ENCODE measurements around the gene CRYL1. TPM values are rescaled to one million over a fixed set of nuclear protein-coding genes. Genes with fewer than 3 reads are reported as not detected.

Gene CRYL1
- polyA plus RNA-seq, 1 of the 3 experiments (the other 2 are of a cell fraction), result 34.8 TPM

- Histone ChIP-seq H3K9ac (no peak overlapping the region), H3K9me2 (no peaks in the 10 kb centered on the region), H3K27me3 (ENCODE audit: insufficient read depth) (no peaks in the 10 kb centered on the region), H3K79me2 (ENCODE audit: insufficient read depth) (no peaks in the 10 kb centered on the region), H3K4me1 (ENCODE audit: control insufficient read depth in 1 of 2, insufficient read depth in 2 of 2, low read depth in 1 of 2, low read length in 1 of 2) (no peaks in the 10 kb centered on the region), H4K20me1 (ENCODE audit: insufficient read depth) (no peaks in the 10 kb centered on the region), H3F3A (replicated peaks; ENCODE audit: insufficient read depth) (no peaks in the 10 kb centered on the region), H3K27ac (ENCODE audit: low read depth in 2 of 2, low read length in 1 of 2) (no peak overlapping the region), H3K36me3 (replicated peaks in 1 of 2; ENCODE audit: control insufficient read depth in 1 of 2, insufficient read depth in 2 of 2, low read length in 1 of 2) (no peaks in the 10 kb centered on the region), H3K4me3 (ENCODE audit: low read depth in 2 of 2, low read length in 1 of 2) (no peak overlapping the region), H2AFZ (ENCODE audit: low read depth) (no peak overlapping the region), H3K4me2 (no peak overlapping the region), H3K9me3 (no peaks in the 10 kb centered on the region)
- ChIA-PET POLR2A (no interaction called here), CTCF (interaction anchor here (0.7 kb wide), 1 partner anchor 928 kb away, joined by 3 read pairs; no protein-coding TSS in a partner anchor)
- 80% methylated on average over 4 of the region's 4 CpGs for WGBS (ENCODE audit: low lambda C conversion rate)
- TF ChIP-seq GABPA (IDR thresholded peaks at IDR 0.05; ENCODE audit: low read depth) (no peak), FOXJ3 (CRISPR knock-in tag; IDR thresholded peaks at IDR 0.05) (no peak)
- no peak for DNase-seq
Observed at GRCh38 chr13:20547479-20547908, 21.8 kb upstream of the CRYL1 start.

GRCh38 chr13:20546556-20546955 lies 20.9 kb upstream of the CRYL1 start:
- DNase-seq, result no peak
- H3K27me3 ChIP-seq (ENCODE audit: insufficient read depth), result no peaks in the 10 kb centered on the region
- TF ChIP-seq GATA2 (CRISPR knock-in tag; IDR thresholded peaks at IDR 0.05), result no peak
- H3K27ac ChIP-seq (ENCODE audit: low read depth in 2 of 2, low read length in 1 of 2), result no peak overlapping the region
- no peaks in the 10 kb centered on the region for H3K4me1 ChIP-seq (ENCODE audit: control insufficient read depth in 1 of 2, insufficient read depth in 2 of 2, low read depth in 1 of 2, low read length in 1 of 2)
- H4K20me1 ChIP-seq (ENCODE audit: insufficient read depth), result no peaks in the 10 kb centered on the region
- H3K4me3 ChIP-seq (ENCODE audit: low read depth in 2 of 2, low read length in 1 of 2), result no peak overlapping the region
- no peak overlapping the region for H2AFZ ChIP-seq (ENCODE audit: low read depth)
- H3K36me3 ChIP-seq (replicated peaks in 1 of 2; ENCODE audit: control insufficient read depth in 1 of 2, insufficient read depth in 2 of 2, low read length in 1 of 2), result no peaks in the 10 kb centered on the region
- POLR2A ChIA-PET, result no interaction called here
- no peaks in the 10 kb centered on the region for H3K9me2 ChIP-seq
- no peaks in the 10 kb centered on the region for H3K79me2 ChIP-seq (ENCODE audit: insufficient read depth)
- WGBS (ENCODE audit: low lambda C conversion rate), result 100% methylated on average over 1 of the region's 1 CpG
- H3K4me2 ChIP-seq, result no peak overlapping the region
- no peak overlapping the region for H3K9ac ChIP-seq
- no peaks in the 10 kb centered on the region for H3F3A ChIP-seq (replicated peaks; ENCODE audit: insufficient read depth)
- CTCF ChIA-PET, result no interaction called here
- no peaks in the 10 kb centered on the region for H3K9me3 ChIP-seq

- ChIA-PET POLR2A (no interaction called here), CTCF (interaction anchor here (0.8 to 1.6 kb wide), 2 partner anchors 9 to 21 kb away, joined by 3 read pairs; no protein-coding TSS in a partner anchor)
Observed at GRCh38 chr13:20544201-20544923, 18.7 kb upstream of the CRYL1 start.

GRCh38 chr13:20536992-20537391 lies 11.3 kb upstream of the CRYL1 start:
- H2AFZ ChIP-seq (ENCODE audit: low read depth), result no peak overlapping the region
- H3K36me3 ChIP-seq (replicated peaks in 1 of 2; ENCODE audit: control insufficient read depth in 1 of 2, insufficient read depth in 2 of 2, low read length in 1 of 2), result no peaks in the 10 kb centered on the region
- DNase-seq, result no peak
- no peak for TF ChIP-seq FOXM1 (IDR thresholded peaks at IDR 0.05; ENCODE audit: low read depth)
- no peak for TF ChIP-seq EZH2phosphoT487 (IDR thresholded peaks at IDR 0.05; ENCODE audit: borderline replicate concordance, low read depth)
- TF ChIP-seq RFX5 (IDR thresholded peaks at IDR 0.05; ENCODE audit: low read length), result no peak
- H3K27me3 ChIP-seq (ENCODE audit: insufficient read depth), result no peaks in the 10 kb centered on the region
- H3K9ac ChIP-seq, result no peak overlapping the region
- H3K4me2 ChIP-seq, result no peak overlapping the region
- H3K4me1 ChIP-seq (ENCODE audit: control insufficient read depth in 1 of 2, insufficient read depth in 2 of 2, low read depth in 1 of 2, low read length in 1 of 2), result no peaks in the 10 kb centered on the region
- no peak overlapping the region for H3K27ac ChIP-seq (ENCODE audit: low read depth in 2 of 2, low read length in 1 of 2)
- H3K79me2 ChIP-seq (ENCODE audit: insufficient read depth), result no peaks in the 10 kb centered on the region
- no peaks in the 10 kb centered on the region for H3K9me2 ChIP-seq
- ChIA-PET CTCF (interaction anchor here (1.2 kb wide), 1 partner anchor 41 kb away, joined by 3 read pairs; no protein-coding TSS in a partner anchor), POLR2A (no interaction called here)
- no peak overlapping the region for H3K4me3 ChIP-seq (ENCODE audit: low read depth in 2 of 2, low read length in 1 of 2)
- H4K20me1 ChIP-seq (ENCODE audit: insufficient read depth), result no peaks in the 10 kb centered on the region
- H3F3A ChIP-seq (replicated peaks; ENCODE audit: insufficient read depth), result no peaks in the 10 kb centered on the region
- no peaks in the 10 kb centered on the region; the same call in 1 of the 2 replicates for H3K9me3 ChIP-seq

More at GRCh38 chr13:20544201-20544923, 18.7 kb upstream of the CRYL1 start:
- Histone ChIP-seq H3K27ac (ENCODE audit: low read depth in 2 of 2, low read length in 1 of 2) (no peak overlapping the region), H3K79me2 (ENCODE audit: insufficient read depth) (no peaks in the 10 kb centered on the region), H3K4me3 (ENCODE audit: low read depth in 2 of 2, low read length in 1 of 2) (no peak overlapping the region), H3K9ac (no peak overlapping the region), H2AFZ (ENCODE audit: low read depth) (no peak overlapping the region), H3F3A (replicated peaks; ENCODE audit: insufficient read depth) (no peaks in the 10 kb centered on the region), H3K9me2 (no peaks in the 10 kb centered on the region), H3K4me2 (no peak overlapping the region), H4K20me1 (ENCODE audit: insufficient read depth) (no peaks in the 10 kb centered on the region), H3K4me1 (ENCODE audit: control insufficient read depth in 1 of 2, insufficient read depth in 2 of 2, low read depth in 1 of 2, low read length in 1 of 2) (no peaks in the 10 kb centered on the region), H3K27me3 (ENCODE audit: insufficient read depth) (no peaks in the 10 kb centered on the region), H3K9me3 (no peaks in the 10 kb centered on the region), H3K36me3 (replicated peaks in 1 of 2; ENCODE audit: control insufficient read depth in 1 of 2, insufficient read depth in 2 of 2, low read length in 1 of 2) (no peaks in the 10 kb centered on the region)
- 67% methylated on average over 5 of the region's 7 CpGs for WGBS (ENCODE audit: low lambda C conversion rate)
- no peak for DNase-seq
- no peak for TF ChIP-seq GABPA (IDR thresholded peaks at IDR 0.05; ENCODE audit: low read depth)

Data from SK-N-SH (cell line).